COLO668 (cell line): ENCODE data around the gene SH3BP5.

Experiments used
- DNase-seq: peaks from one replicate; lab custom pipeline; 2025; ENCODE audit not compliant: unreplicated experiment; lab: John Stamatoyannopoulos, UW

Gene SH3BP5

GRCh38 chr3:15347063-15347736, 14.8 kb upstream of the SH3BP5 start:
- DNase-seq = no peak

GRCh38 chr3:15346516-15346915, 14.1 kb upstream of the SH3BP5 start:
- no peak for DNase-seq

GRCh38 chr3:15345608-15346137, 13.3 kb upstream of the SH3BP5 start:
- no peak for DNase-seq

- peak; percentile 69 for DNase-seq
Observed at GRCh38 chr3:15345066-15345607, 12.8 kb upstream of the SH3BP5 start.

GRCh38 chr3:15342945-15343344, 10.6 kb upstream of the SH3BP5 start:
- no peak for DNase-seq

- no peak for DNase-seq
Observed at GRCh38 chr3:15342246-15342645, 9.9 kb upstream of the SH3BP5 start.

- DNase-seq = no peak
Observed at GRCh38 chr3:15341030-15341726, 8.8 kb upstream of the SH3BP5 start.

- DNase-seq = no peak
Observed at GRCh38 chr3:15339786-15340215, 7.4 kb upstream of the SH3BP5 start.

- DNase-seq = no peak
Observed at GRCh38 chr3:15339001-15339400, 6.6 kb upstream of the SH3BP5 start.

- no peak for DNase-seq
Observed at GRCh38 chr3:15337963-15338362, 5.6 kb upstream of the SH3BP5 start.

- DNase-seq = no peak
Observed at GRCh38 chr3:15336057-15336456, 3.7 kb upstream of the SH3BP5 start.

- no peak for DNase-seq
Observed at GRCh38 chr3:15333956-15334263, 1.5 kb upstream of the SH3BP5 start.

- DNase-seq = no peak
Observed at GRCh38 chr3:15333099-15333955, 941 bp upstream of the SH3BP5 start.

- peak; percentile 43 for DNase-seq
Observed at GRCh38 chr3:15331606-15332404, 581 bp downstream of the SH3BP5 start.

GRCh38 chr3:15331072-15331605, 1.2 kb downstream of the SH3BP5 start:
- no peak for DNase-seq

GRCh38 chr3:15330031-15330596, 2.3 kb downstream of the SH3BP5 start:
- DNase-seq = no peak

- DNase-seq = no peak
Observed at GRCh38 chr3:15329046-15330005, 3.1 kb downstream of the SH3BP5 start.

- DNase-seq = peak; percentile 80
Observed at GRCh38 chr3:15327941-15328340, 4.4 kb downstream of the SH3BP5 start.

GRCh38 chr3:15326673-15327072, 5.7 kb downstream of the SH3BP5 start:
- DNase-seq = no peak
